GM12864 (cell line): ENCODE results near the gene MALL.
"Not testable (repeated sequence)": the region's sequence is repeated elsewhere in the genome, so short reads cannot be mapped to it uniquely, and the experiment has no call there.

ENCODE experiments used
- DNase-seq: peaks from one replicate; pipeline ENCODE4 v3.0.0-alpha.2; 2011; ENCODE audit warnings: low read depth
- H3K4me3 ChIP-seq: 2 replicates; pipeline ENCODE4 v1.5.1; 2011; ENCODE audit warnings: mild to moderate bottlenecking, low read depth, low read length, control low read depth

The MALL gene

DNA sequence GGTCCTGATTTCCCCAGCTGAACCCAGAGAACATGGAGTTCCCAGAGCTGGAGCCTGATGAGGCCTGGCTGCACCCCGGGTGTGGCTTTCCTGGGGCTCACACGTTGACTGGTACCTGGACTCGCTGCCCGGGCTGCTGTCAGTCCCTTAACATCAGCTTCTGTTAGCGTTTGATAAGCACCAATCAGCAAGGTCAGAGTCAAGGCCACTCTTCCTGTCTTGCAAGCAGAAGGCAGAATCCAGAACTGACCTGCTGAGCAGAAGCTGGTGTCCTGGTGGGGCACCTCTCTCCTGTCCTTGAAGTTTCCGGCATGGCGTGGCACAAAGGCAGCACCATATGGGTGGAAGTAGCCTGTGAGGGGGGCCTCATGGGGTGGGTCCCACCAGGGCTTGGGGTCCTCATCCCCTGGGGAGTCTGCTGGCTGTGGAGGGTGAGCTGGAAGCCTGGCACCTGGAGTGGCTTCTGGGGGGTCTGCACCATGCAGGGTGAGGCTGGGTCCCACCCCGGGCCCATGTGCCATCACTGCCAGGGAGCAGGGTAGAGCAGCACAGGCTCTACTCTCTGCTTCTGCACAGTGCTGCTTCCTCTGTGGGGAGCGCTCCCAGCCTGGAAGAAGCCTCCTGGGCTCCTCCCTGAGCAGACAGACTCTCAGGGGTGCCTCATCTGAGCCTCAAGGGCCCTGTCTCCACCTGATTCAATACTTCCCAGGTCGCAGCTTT, 73.5 kb downstream of the MALL start:
- H3K4me3 ChIP-seq, DNase-seq: not testable (repeated sequence)

DNA sequence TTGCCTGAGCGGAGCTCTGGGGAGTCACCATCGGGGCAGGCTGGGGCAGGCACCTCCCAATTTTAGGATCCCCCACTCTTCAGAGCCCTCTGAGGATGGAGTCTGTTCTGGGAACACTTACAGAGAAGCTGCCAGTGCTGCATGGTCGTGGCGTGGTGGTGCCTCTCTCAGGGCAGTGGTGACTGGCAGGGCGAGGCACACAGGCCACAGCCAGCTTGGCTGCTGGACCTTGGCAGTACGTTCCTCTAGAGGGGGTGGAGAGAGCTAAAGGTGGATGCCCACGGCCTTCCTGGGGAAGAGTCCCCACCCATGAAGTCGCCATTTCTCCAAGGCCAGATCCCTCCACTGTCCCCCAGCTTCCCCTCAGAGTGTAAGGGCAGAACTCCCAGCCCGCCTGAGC, 78.3 kb downstream of the MALL start:
- not testable (repeated sequence) for DNase-seq, H3K4me3 ChIP-seq

GRCh38 chr2:110035384-110035783, 80.2 kb downstream of the MALL start:
- not testable (repeated sequence) for H3K4me3 ChIP-seq, DNase-seq

- not testable (repeated sequence) for DNase-seq
Observed at GRCh38 chr2:110034935-110035334, 80.7 kb downstream of the MALL start.

More at GRCh38 chr2:110034935-110035334, 80.7 kb downstream of the MALL start:
- H3K4me3 ChIP-seq, result not testable (repeated sequence)
